HL-60 (cell line): Measurements from ENCODE around the gene NOTCH3.

Experiments used
- CTCF ChIP-seq: IDR thresholded peaks from one replicate; pipeline ENCODE4 v1.5.1; 2011; ENCODE audit warnings: low read length, control low read depth, inconsistent platforms; ENCODE audit not compliant: insufficient read depth
- GABPA ChIP-seq: IDR thresholded peaks from 2 replicates; pipeline ENCODE4 v1.6.1; 2012; ENCODE audit warnings: low read depth
- POLR2AphosphoS5 ChIP-seq: IDR thresholded peaks from 2 replicates; pipeline ENCODE4 v1.6.1; 2012; ENCODE audit warnings: low read depth
- REST ChIP-seq: IDR thresholded peaks from 2 replicates; pipeline ENCODE4 v1.6.1; 2012; ENCODE audit warnings: low read depth; ENCODE audit not compliant: insufficient replicate concordance

- TF ChIP-seq CTCF = no peak
- no peak for TF ChIP-seq POLR2AphosphoS5
- no peak for TF ChIP-seq GABPA
- no peak for TF ChIP-seq REST
Observed at GRCh38 chr19:15227261-15227660, 26.5 kb upstream of the NOTCH3 start.
